ENCODE data around the gene PAOX.
A peak's percentile ranks its signal among the peaks of the same experiment; 100 is the strongest.

Gene PAOX

GRCh38 chr10:133379152-133379800 lies at the start of gene PAOX:
Gene PAOX (plus strand): TSS chr10:133379262. CDS start chr10:133379317, 55 bp downstream.
- peak within 1 kb of the TSS; percentile 62 for H2AFZ ChIP-seq (ENCODE audit: low read length, unreplicated experiment)
- H3K27me3 ChIP-seq (ENCODE audit: insufficient read depth, low read length), result no peaks in the 10 kb centered on the region
- H3K27ac ChIP-seq (ENCODE audit: low read depth, low read length), result no peak within 1 kb of the TSS

GRCh38 chr10:133329491-133330202 lies 49.4 kb upstream of the PAOX start:
- no peaks in the 10 kb centered on the region for H3K36me3 ChIP-seq (ENCODE audit: insufficient read depth, low read length)
- no peak overlapping the region for H2AFZ ChIP-seq (ENCODE audit: low read length, unreplicated experiment)
- peaks cover 72% of the 10 kb centered on the region for H3K27me3 ChIP-seq (ENCODE audit: insufficient read depth, low read length)
- H3K4me3 ChIP-seq (ENCODE audit: low read depth, low read length), result peak overlapping the region; percentile 58
- peaks cover 7% of the 10 kb centered on the region for H3K4me1 ChIP-seq (ENCODE audit: control insufficient read depth, insufficient read depth, low read length, unreplicated experiment)
- no peak overlapping the region for H3K27ac ChIP-seq (ENCODE audit: low read depth, low read length)
- no peaks in the 10 kb centered on the region for H3K79me2 ChIP-seq (ENCODE audit: control insufficient read depth, insufficient read depth, low read length, unreplicated experiment)

More at GRCh38 chr10:133379152-133379800, at the start of gene PAOX:
- H3K4me1 ChIP-seq (ENCODE audit: control insufficient read depth, insufficient read depth, low read length, unreplicated experiment), result no peaks in the 10 kb centered on the region
- no peaks in the 10 kb centered on the region for H3K36me3 ChIP-seq (ENCODE audit: insufficient read depth, low read length)
- no peaks in the 10 kb centered on the region for H3K79me2 ChIP-seq (ENCODE audit: control insufficient read depth, insufficient read depth, low read length, unreplicated experiment)
- H3K4me3 ChIP-seq (ENCODE audit: low read depth, low read length), result peak within 1 kb of the TSS; percentile 82

GRCh38 chr10:133332936-133333699 lies 45.9 kb upstream of the PAOX start:
- Histone ChIP-seq H3K4me3 (ENCODE audit: low read depth, low read length) (no peak overlapping the region), H3K27ac (ENCODE audit: low read depth, low read length) (no peak overlapping the region), H3K79me2 (ENCODE audit: control insufficient read depth, insufficient read depth, low read length, unreplicated experiment) (no peaks in the 10 kb centered on the region), H2AFZ (ENCODE audit: low read length, unreplicated experiment) (no peak overlapping the region), H3K36me3 (ENCODE audit: insufficient read depth, low read length) (no peaks in the 10 kb centered on the region), H3K4me1 (ENCODE audit: control insufficient read depth, insufficient read depth, low read length, unreplicated experiment) (peaks cover 8% of the 10 kb centered on the region), H3K27me3 (ENCODE audit: insufficient read depth, low read length) (peaks cover 71% of the 10 kb centered on the region)

- Histone ChIP-seq H3K4me1 (ENCODE audit: control insufficient read depth, insufficient read depth, low read length, unreplicated experiment) (peaks cover 5% of the 10 kb centered on the region), H2AFZ (ENCODE audit: low read length, unreplicated experiment) (no peak overlapping the region), H3K36me3 (ENCODE audit: insufficient read depth, low read length) (no peaks in the 10 kb centered on the region), H3K27ac (ENCODE audit: low read depth, low read length) (no peak overlapping the region), H3K27me3 (ENCODE audit: insufficient read depth, low read length) (peaks cover 64% of the 10 kb centered on the region), H3K79me2 (ENCODE audit: control insufficient read depth, insufficient read depth, low read length, unreplicated experiment) (no peaks in the 10 kb centered on the region), H3K4me3 (ENCODE audit: low read depth, low read length) (peak overlapping the region; percentile 66)
Measured at GRCh38 chr10:133334503-133335245, 44.4 kb upstream of the PAOX start.

GRCh38 chr10:133335246-133336117 lies 43.6 kb upstream of the PAOX start:
- peaks cover 5% of the 10 kb centered on the region for H3K4me1 ChIP-seq (ENCODE audit: control insufficient read depth, insufficient read depth, low read length, unreplicated experiment)
- H3K36me3 ChIP-seq (ENCODE audit: insufficient read depth, low read length), result no peaks in the 10 kb centered on the region
- H3K27me3 ChIP-seq (ENCODE audit: insufficient read depth, low read length), result peaks cover 64% of the 10 kb centered on the region
- H3K4me3 ChIP-seq (ENCODE audit: low read depth, low read length), result peak overlapping the region; percentile 66
- no peak overlapping the region for H2AFZ ChIP-seq (ENCODE audit: low read length, unreplicated experiment)
- no peaks in the 10 kb centered on the region for H3K79me2 ChIP-seq (ENCODE audit: control insufficient read depth, insufficient read depth, low read length, unreplicated experiment)
- H3K27ac ChIP-seq (ENCODE audit: low read depth, low read length), result no peak overlapping the region

GRCh38 chr10:133336118-133336576 lies 42.9 kb upstream of the PAOX start:
- H3K4me3 ChIP-seq (ENCODE audit: low read depth, low read length), result no peak overlapping the region
- H3K36me3 ChIP-seq (ENCODE audit: insufficient read depth, low read length), result no peaks in the 10 kb centered on the region
- no peak overlapping the region for H3K27ac ChIP-seq (ENCODE audit: low read depth, low read length)
- peaks cover 5% of the 10 kb centered on the region for H3K4me1 ChIP-seq (ENCODE audit: control insufficient read depth, insufficient read depth, low read length, unreplicated experiment)
- H3K27me3 ChIP-seq (ENCODE audit: insufficient read depth, low read length), result peaks cover 60% of the 10 kb centered on the region
- no peak overlapping the region for H2AFZ ChIP-seq (ENCODE audit: low read length, unreplicated experiment)
- no peaks in the 10 kb centered on the region for H3K79me2 ChIP-seq (ENCODE audit: control insufficient read depth, insufficient read depth, low read length, unreplicated experiment)

GRCh38 chr10:133336577-133337369 lies 42.3 kb upstream of the PAOX start, which contains the start of gene CALY:
Gene CALY (minus strand): TSS chr10:133336896. CDS start chr10:133328989, 7,907 bp downstream.
- Histone ChIP-seq H3K4me3 (ENCODE audit: low read depth, low read length) (peak within 1 kb of the TSS; percentile 66), H3K27ac (ENCODE audit: low read depth, low read length) (no peak within 1 kb of the TSS), H3K79me2 (ENCODE audit: control insufficient read depth, insufficient read depth, low read length, unreplicated experiment) (no peaks in the 10 kb centered on the region), H3K4me1 (ENCODE audit: control insufficient read depth, insufficient read depth, low read length, unreplicated experiment) (peaks cover 5% of the 10 kb centered on the region), H3K27me3 (ENCODE audit: insufficient read depth, low read length) (peaks cover 53% of the 10 kb centered on the region), H2AFZ (ENCODE audit: low read length, unreplicated experiment) (no peak within 1 kb of the TSS), H3K36me3 (ENCODE audit: insufficient read depth, low read length) (no peaks in the 10 kb centered on the region)

GRCh38 chr10:133337370-133337725 lies 41.7 kb upstream of the PAOX start:
- Histone ChIP-seq H3K36me3 (ENCODE audit: insufficient read depth, low read length) (no peaks in the 10 kb centered on the region), H3K79me2 (ENCODE audit: control insufficient read depth, insufficient read depth, low read length, unreplicated experiment) (no peaks in the 10 kb centered on the region), H3K27ac (ENCODE audit: low read depth, low read length) (no peak overlapping the region), H3K27me3 (ENCODE audit: insufficient read depth, low read length) (peaks cover 48% of the 10 kb centered on the region), H2AFZ (ENCODE audit: low read length, unreplicated experiment) (no peak overlapping the region), H3K4me3 (ENCODE audit: low read depth, low read length) (no peak overlapping the region), H3K4me1 (ENCODE audit: control insufficient read depth, insufficient read depth, low read length, unreplicated experiment) (peaks cover 5% of the 10 kb centered on the region)

Data from ACC112 (cell line).